ENCODE measurements around the gene ACTMAP.
A peak's percentile ranks its signal among the peaks of the same experiment; 100 is the strongest.

DNA sequence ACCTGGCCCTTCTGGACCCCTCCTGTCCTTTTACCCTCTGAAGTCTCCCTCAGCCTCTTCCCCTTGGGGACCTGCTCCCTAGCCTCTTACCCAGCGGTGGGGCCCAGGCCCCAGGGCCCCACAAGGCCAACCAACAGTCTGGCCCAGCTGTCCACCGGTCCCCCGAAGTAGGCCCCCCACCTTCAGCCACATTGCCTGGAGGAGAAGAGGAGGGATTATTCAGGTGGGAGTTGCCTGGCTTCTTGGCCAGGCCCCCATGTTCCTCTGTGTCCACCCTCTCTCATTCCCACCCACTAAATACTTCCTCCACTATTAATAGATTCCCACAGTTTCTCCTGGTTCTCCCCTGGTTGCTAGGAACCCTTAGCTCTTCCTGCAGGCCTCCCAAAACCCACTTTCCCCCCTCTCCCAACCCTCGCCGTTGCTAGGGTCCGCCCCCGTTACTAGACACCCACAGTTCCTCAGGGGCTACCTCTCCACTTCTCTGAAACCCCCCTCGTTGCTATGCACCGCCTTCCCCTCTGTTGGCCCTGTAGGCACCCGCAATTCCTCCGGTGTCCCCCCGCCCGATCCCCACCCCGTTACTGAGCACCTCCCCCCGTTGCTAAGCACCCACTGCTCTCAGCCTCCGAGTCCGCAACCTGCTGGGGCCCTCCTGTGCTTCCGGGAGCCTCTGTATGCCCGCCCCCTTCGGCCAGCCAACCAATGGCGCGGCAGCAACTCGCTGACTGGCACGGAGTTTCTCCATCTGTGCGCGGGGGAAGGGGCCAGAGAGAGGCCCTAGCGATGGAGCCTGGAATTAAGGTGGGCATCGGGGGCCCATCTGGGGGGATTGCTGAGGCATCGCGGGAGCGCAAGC is 35.6 kb downstream of the ACTMAP start:
- TF ChIP-seq, protein P1, sequence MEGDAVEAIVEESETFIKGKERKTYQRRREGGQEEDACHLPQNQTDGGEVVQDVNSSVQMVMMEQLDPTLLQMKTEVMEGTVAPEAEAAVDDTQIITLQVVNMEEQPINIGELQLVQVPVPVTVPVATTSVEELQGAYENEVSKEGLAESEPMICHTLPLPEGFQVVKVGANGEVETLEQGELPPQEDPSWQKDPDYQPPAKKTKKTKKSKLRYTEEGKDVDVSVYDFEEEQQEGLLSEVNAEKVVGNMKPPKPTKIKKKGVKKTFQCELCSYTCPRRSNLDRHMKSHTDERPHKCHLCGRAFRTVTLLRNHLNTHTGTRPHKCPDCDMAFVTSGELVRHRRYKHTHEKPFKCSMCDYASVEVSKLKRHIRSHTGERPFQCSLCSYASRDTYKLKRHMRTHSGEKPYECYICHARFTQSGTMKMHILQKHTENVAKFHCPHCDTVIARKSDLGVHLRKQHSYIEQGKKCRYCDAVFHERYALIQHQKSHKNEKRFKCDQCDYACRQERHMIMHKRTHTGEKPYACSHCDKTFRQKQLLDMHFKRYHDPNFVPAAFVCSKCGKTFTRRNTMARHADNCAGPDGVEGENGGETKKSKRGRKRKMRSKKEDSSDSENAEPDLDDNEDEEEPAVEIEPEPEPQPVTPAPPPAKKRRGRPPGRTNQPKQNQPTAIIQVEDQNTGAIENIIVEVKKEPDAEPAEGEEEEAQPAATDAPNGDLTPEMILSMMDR (IDR thresholded peaks at IDR 0.05), result no peak
- peak in 1 of 2 donors; percentile 31 for TF ChIP-seq POLR2AphosphoS5 (IDR thresholded peaks at IDR 0.05; ENCODE audit: insufficient read depth in 1 of 2, low read depth in 1 of 2)

Measured in vagina (tissue), 2 donors.